ENCODE measurements around the gene S100A7A.
"Not testable (repeated sequence)": the region's sequence is repeated elsewhere in the genome, so short reads cannot be mapped to it uniquely, and the experiment has no call there.

S100A7A gene

GRCh38 chr1:153459655-153460054 lies 43.3 kb downstream of the S100A7A start:
- DNase-seq (ENCODE audit: low spot score) = no peak

- DNase-seq (ENCODE audit: low spot score) = no peak
These were observed 44.2 kb downstream of the S100A7A start, which contains the start of gene S100A7 for GRCh38 chr1:153460551-153460950. S100A7 (minus strand) TSS chr1:153460651; CDS start chr1:153459013, 1,638 bp downstream.

DNA sequence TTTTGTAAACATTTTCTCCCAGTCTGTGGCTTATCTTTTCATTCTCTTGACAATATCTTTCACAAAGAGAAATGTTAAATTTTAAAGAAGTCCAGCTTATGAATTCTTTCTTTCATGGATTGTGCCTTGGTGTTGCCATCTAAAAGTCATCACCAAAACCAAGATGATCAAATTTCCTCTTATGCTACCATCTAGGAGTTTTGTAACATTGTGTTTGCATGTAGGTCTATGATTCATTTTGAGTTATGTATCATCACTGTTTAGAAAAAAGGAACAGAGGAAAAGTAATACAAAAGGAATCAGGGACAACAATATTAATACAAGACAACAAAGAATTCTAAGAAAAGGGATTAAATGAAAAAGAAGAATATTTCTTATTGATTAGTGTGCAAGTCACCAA lies 46.4 kb downstream of the S100A7A start:
- DNase-seq (ENCODE audit: low spot score) = not testable (repeated sequence)

GRCh38 chr1:153465811-153466636 lies 49.7 kb downstream of the S100A7A start:
- peak; percentile 75 for DNase-seq (ENCODE audit: low spot score)

GRCh38 chr1:153466908-153467307 lies 50.6 kb downstream of the S100A7A start:
- DNase-seq (ENCODE audit: low spot score) = no peak

GRCh38 chr1:153470707-153471106 lies 54.4 kb downstream of the S100A7A start:
- no peak for DNase-seq (ENCODE audit: low spot score)

All from germinal center (tissue), 1 donor.